SK-N-SH (cell line): Measurements from ENCODE around the gene EIF2D. TPM values are rescaled to one million over a fixed set of nuclear protein-coding genes. Genes with fewer than 3 reads are reported as not detected.

Source experiments
- CTCF ChIA-PET: fragments of 300-600, 350-600 bp; formaldehyde crosslinking; extraction: SDS; loops from one replicate; lab custom pipeline; 2021; lab: Yijun Ruan, JAX
- POLR2A ChIA-PET: fragments of 350-600 bp; sonication (Branson Sonifier 250); formaldehyde crosslinking; extraction: SDS; loops from one replicate; lab custom pipeline; 2020; ENCODE audit warnings: antibody characterized with exemption, inconsistent platforms; lab: Yijun Ruan, JAX
- DNase-seq: peaks from one replicate; pipeline ENCODE4 v3.0.0; 2012
- H2AFZ ChIP-seq: fragments of 200-600 bp; sonication (generic); 2 replicates; pipeline ENCODE4 v1.8.1; 2016; ENCODE audit warnings: antibody characterized with exemption, mild to moderate bottlenecking, low read depth
- H3F3A ChIP-seq: fragments of 200-600 bp; sonication (generic); replicated peaks from 2 replicates; pipeline ENCODE3; 2016; ENCODE audit warnings: antibody characterized with exemption, mild to moderate bottlenecking; ENCODE audit not compliant: insufficient read depth
- H3K27ac ChIP-seq, 2 experiments: fragments of 200-500 bp in 1 of 2; fragments of 200-600 bp in 1 of 2; sonication (Bioruptor generic) in 1 of 2; sonication (generic), shearing (Covaris generic) in 1 of 2; 2 replicates each; pipeline versions ENCODE4 v1.5.1 to v1.6.1; 2014 to 2016; ENCODE audit warnings: low read depth in 2 of 2, inconsistent platforms in 1 of 2, low read length in 1 of 2, mild to moderate bottlenecking in 1 of 2, mixed read lengths in 1 of 2
- H3K27me3 ChIP-seq: fragments of 200-600 bp; sonication (generic), shearing (Covaris generic); 2 replicates; pipeline ENCODE4 v1.6.1; 2016; ENCODE audit warnings: mixed run types; ENCODE audit not compliant: insufficient read depth
- H3K36me3 ChIP-seq, 2 experiments: fragments of 200-500 bp in 1 of 2; fragments of 200-600 bp in 1 of 2; sonication (Bioruptor generic) in 1 of 2; sonication (generic) in 1 of 2; replicated peaks in 1 of 2; 2 replicates each; pipeline versions ENCODE3 to v1.5.1; 2014 to 2016; ENCODE audit warnings: low read length in 1 of 2, mild to moderate bottlenecking in 1 of 2; ENCODE audit not compliant: insufficient read depth in 2 of 2, control insufficient read depth in 1 of 2
- H3K4me1 ChIP-seq, 2 experiments: fragments of 200-500 bp in 1 of 2; fragments of 200-600 bp in 1 of 2; sonication (Bioruptor generic) in 1 of 2; sonication (generic), shearing (Covaris generic) in 1 of 2; 2 replicates each; pipeline versions ENCODE4 v1.5.1 to v1.6.1; 2014 to 2016; ENCODE audit warnings: low read depth in 1 of 2, low read length in 1 of 2, mixed run types in 1 of 2; ENCODE audit not compliant: insufficient read depth in 2 of 2, control insufficient read depth in 1 of 2
- H3K4me2 ChIP-seq: fragments of 200-600 bp; sonication (generic), shearing (Covaris generic); 2 replicates; pipeline ENCODE4 v1.6.1; 2017; ENCODE audit warnings: mixed run types
- H3K4me3 ChIP-seq, 2 experiments: fragments of 200-500 bp in 1 of 2; fragments of 200-600 bp in 1 of 2; sonication (Bioruptor generic) in 1 of 2; sonication (generic), shearing (Covaris generic) in 1 of 2; 2 replicates each; pipeline versions ENCODE4 v1.5.1 to v1.8.1; 2014 to 2016; ENCODE audit warnings: low read depth in 2 of 2, inconsistent platforms in 1 of 2, low read length in 1 of 2, mild to moderate bottlenecking in 1 of 2, mixed read lengths in 1 of 2, moderate library complexity in 1 of 2
- H3K79me2 ChIP-seq: fragments of 200-600 bp; sonication (generic); 2 replicates; pipeline ENCODE4 v1.8.1; 2017; ENCODE audit warnings: mild to moderate bottlenecking; ENCODE audit not compliant: insufficient read depth
- H3K9ac ChIP-seq: fragments of 200-600 bp; sonication (generic); 2 replicates; pipeline ENCODE4 v1.6.1; 2017; ENCODE audit warnings: mixed run types
- H3K9me2 ChIP-seq: fragments of 200-600 bp; sonication (generic); 2 replicates; pipeline ENCODE4 v1.6.1; 2017; ENCODE audit warnings: mixed run types
- H3K9me3 ChIP-seq: fragments of 200-600 bp; sonication (generic); 2 replicates; pipeline ENCODE4 v1.6.1; 2017; ENCODE audit warnings: mixed run types, mild to moderate bottlenecking, moderate library complexity
- H4K20me1 ChIP-seq: fragments of 200-600 bp; sonication (generic); 2 replicates; pipeline ENCODE4 v1.6.1; 2017; ENCODE audit warnings: mild to moderate bottlenecking, mixed run types; ENCODE audit not compliant: insufficient read depth
- CTCF ChIP-seq: fragments of 200-600 bp; sonication (generic); IDR thresholded peaks from 2 replicates; pipeline ENCODE4 v1.6.1; 2017; ENCODE audit warnings: antibody characterized with exemption, mild to moderate bottlenecking, moderate library complexity
- ELF1 ChIP-seq: IDR thresholded peaks from 2 replicates; pipeline ENCODE4 v1.4.0; 2012
- EP300 ChIP-seq, 2 experiments: IDR thresholded peaks; 2 replicates each; pipeline versions ENCODE4 v1.4.0 to v1.6.1; 2012; ENCODE audit warnings: borderline replicate concordance in 1 of 2, low read depth in 1 of 2, low read length in 1 of 2
- FOSL2 ChIP-seq: IDR thresholded peaks from 2 replicates; pipeline ENCODE4 v1.4.0; 2012; ENCODE audit warnings: low read depth, mild to moderate bottlenecking, moderate library complexity, borderline replicate concordance
- GATA2 ChIP-seq: sonication (generic); formaldehyde crosslinking; IDR thresholded peaks from 2 replicates; pipeline ENCODE4 v1.5.0; 2020; ENCODE audit warnings: mild to moderate bottlenecking, missing genetic modification reagents
- IRF3 ChIP-seq: fragments of 150-350 bp; IDR thresholded peaks from 2 replicates; pipeline ENCODE4 v1.6.1; 2016; ENCODE audit warnings: mild to moderate bottlenecking, low read depth, low read length
- PBX3 ChIP-seq: IDR thresholded peaks from 2 replicates; pipeline ENCODE4; 2012
- POLR2AphosphoS5 ChIP-seq: IDR thresholded peaks from 2 replicates; pipeline ENCODE4 v1.6.1; 2012; ENCODE audit warnings: low read depth, low read length
- RAD21 ChIP-seq: IDR thresholded peaks from 2 replicates; pipeline ENCODE4 v1.6.1; 2012; ENCODE audit warnings: mild to moderate bottlenecking, low read length
- RFX5 ChIP-seq: IDR thresholded peaks from 2 replicates; pipeline ENCODE4 v1.6.1; 2012; ENCODE audit warnings: mild to moderate bottlenecking, improper control_type of control experiment, low read length
- SMC3 ChIP-seq: IDR thresholded peaks from 2 replicates; pipeline ENCODE4 v1.6.1; 2012; ENCODE audit warnings: low read depth, low read length, improper control_type of control experiment
- TEAD4 ChIP-seq: IDR thresholded peaks from 2 replicates; pipeline ENCODE4 v1.4.0; 2012; ENCODE audit warnings: mild to moderate bottlenecking, borderline replicate concordance; ENCODE audit not compliant: insufficient read depth
- USF1 ChIP-seq: IDR thresholded peaks from 2 replicates; pipeline ENCODE4 v1.4.0; 2012; ENCODE audit warnings: low read depth, borderline replicate concordance
- USF2 ChIP-seq: fragments of 150-350 bp; IDR thresholded peaks from 2 replicates; pipeline ENCODE4 v1.6.1; 2017; ENCODE audit warnings: antibody characterized with exemption, low read length, low read depth, borderline replicate concordance
- WGBS: methylation state at CpG from one replicate; pipeline ENCODE4 v1.1.6; 2017; ENCODE audit warnings: low lambda C conversion rate; 5-methylcytosine and 5-hydroxymethylcytosine counted together
- polyA plus RNA-seq, 3 experiments: library from polyadenylated mRNA; depleted of rRNA; stranded (reverse); fragments of >200 nt; gene quantifications; 2 replicates each; pipeline ENCODE4 v1.2.3, GENCODE V29; 2012

The EIF2D gene
- polyA plus RNA-seq, 1 of the 3 experiments (the other 2 are of a cell fraction), result 59.5 TPM

- Histone ChIP-seq H3K4me3 (no peak overlapping the region), H3K9me3 (no peaks in the 10 kb centered on the region), H2AFZ (no peak overlapping the region), H4K20me1 (no peaks in the 10 kb centered on the region), H3K4me2 (no peak overlapping the region), H3K9ac (no peak overlapping the region), H3K4me1 (peaks cover 0 to 8% of the 10 kb centered on the region in 2 experiments; a peak in 2 of 4 replicates), H3K27me3 (no peaks in the 10 kb centered on the region), H3K36me3 (peaks cover 31 to 68% of the 10 kb centered on the region in 2 experiments), H3K79me2 (peaks cover 19% of the 10 kb centered on the region), H3K9me2 (no peaks in the 10 kb centered on the region), H3K27ac (no peak overlapping the region), H3F3A (peaks cover 14% of the 10 kb centered on the region)
- ChIA-PET POLR2A (no interaction called here), CTCF (interaction anchor here (0.6 to 10.2 kb wide), 15 partner anchors 13 to 375 kb away, joined by 3 to 109 read pairs (median 6); partner anchors contain the start of gene DYRK3)
- peak; percentile 46 for DNase-seq
- 53% methylated on average over 3 of the region's 3 CpGs for WGBS
- TF ChIP-seq CTCF, result peak; percentile 69
- peak; percentile 23; the same call in 1 of the 2 replicates for TF ChIP-seq SMC3
- peak; percentile 35 for TF ChIP-seq RAD21
- no peak for TF ChIP-seq GATA2
These were observed 5.4 kb downstream of the EIF2D start for GRCh38 chr1:206606867-206607266.

GRCh38 chr1:206604861-206605260, 7.4 kb downstream of the EIF2D start:
- Histone ChIP-seq H3K9me3 (no peaks in the 10 kb centered on the region), H3K9me2 (no peaks in the 10 kb centered on the region), H2AFZ (no peak overlapping the region), H3K4me2 (no peak overlapping the region), H3F3A (peaks cover 14% of the 10 kb centered on the region), H3K79me2 (peaks cover 2% of the 10 kb centered on the region; the same call in 1 of the 2 replicates), H4K20me1 (no peaks in the 10 kb centered on the region), H3K9ac (no peak overlapping the region), H3K27ac (no peak overlapping the region), H3K27me3 (no peaks in the 10 kb centered on the region), H3K4me1 (no peaks in the 10 kb centered on the region), H3K4me3 (no peak overlapping the region), H3K36me3 (peaks cover 36 to 83% of the 10 kb centered on the region in 2 experiments)
- WGBS, result 82% methylated on average over 5 of the region's 5 CpGs
- DNase-seq, result no peak
- CTCF ChIA-PET, result interaction anchor here (2.6 to 10.2 kb wide), 3 partner anchors 60 to 377 kb away, joined by 6 to 109 read pairs (median 12); no protein-coding TSS in a partner anchor
- POLR2A ChIA-PET, result no interaction called here
- TF ChIP-seq USF1, result no peak
- TF ChIP-seq IRF3, result no peak
- TF ChIP-seq RAD21, result no peak
- no peak for TF ChIP-seq PBX3
- TF ChIP-seq RFX5, result no peak
- TF ChIP-seq GATA2, result no peak
- TF ChIP-seq FOSL2, result no peak
- TF ChIP-seq TEAD4, result no peak
- no peak for TF ChIP-seq POLR2AphosphoS5
- TF ChIP-seq EP300 (IDR thresholded peaks at IDR 0.05; ENCODE audit: borderline replicate concordance in 1 of 2, low read depth in 1 of 2, low read length in 1 of 2), result no peak
- no peak for TF ChIP-seq USF2
- TF ChIP-seq ELF1, result no peak
